ENCODE results near the gene MAGI2.

- no peak for TF ChIP-seq CTCF (IDR thresholded peaks at IDR 0.05)
- no peak for TF ChIP-seq POLR2A (IDR thresholded peaks at IDR 0.05)
- no peak for TF ChIP-seq POLR2AphosphoS5 (IDR thresholded peaks at IDR 0.05)
These were observed 236.0 kb downstream of the MAGI2 start for GRCh38 chr7:79217468-79217867.

Measured in breast epithelium (tissue), 3 donors.